H9 (cell line): Measurements from ENCODE around the gene PRKAR1A. TPM values are rescaled to one million over a fixed set of nuclear protein-coding genes. Genes with fewer than 3 reads are reported as not detected.

ENCODE experiments used
- DNase-seq: peaks from one replicate; pipeline ENCODE4 v3.0.0-alpha.2; 2017
- H2AFZ ChIP-seq: one replicate; pipeline ENCODE4 v1.6.1; 2013; ENCODE audit warnings: mild to moderate bottlenecking, low read length, control low read depth, moderate library complexity
- H2AK5ac ChIP-seq: 2 replicates; pipeline ENCODE4 v1.6.1; 2013; ENCODE audit warnings: low read length, control low read depth, mixed read lengths; ENCODE audit not compliant: insufficient read length
- H2BK120ac ChIP-seq: one replicate; pipeline ENCODE4 v1.6.1; 2013; ENCODE audit warnings: low read depth, mild to moderate bottlenecking, low read length, control low read depth, inconsistent platforms; ENCODE audit not compliant: poor library complexity, severe bottlenecking
- H2BK12ac ChIP-seq: 2 replicates; pipeline ENCODE4 v1.6.1; 2013; ENCODE audit warnings: low read length, control low read depth, mixed read lengths, low read depth; ENCODE audit not compliant: insufficient read length
- H2BK15ac ChIP-seq: 2 replicates; pipeline ENCODE4 v1.6.1; 2013; ENCODE audit warnings: low read depth, low read length, control low read depth
- H2BK20ac ChIP-seq: one replicate; pipeline ENCODE4 v1.6.1; 2013; ENCODE audit warnings: low read depth, mild to moderate bottlenecking, low read length, control low read depth, inconsistent platforms; ENCODE audit not compliant: poor library complexity, severe bottlenecking
- H2BK5ac ChIP-seq: 2 replicates; pipeline ENCODE4 v1.6.1; 2013; ENCODE audit warnings: low read length, control low read depth, mixed read lengths; ENCODE audit not compliant: insufficient read length
- H3K14ac ChIP-seq: 2 replicates; pipeline ENCODE4 v1.6.1; 2013; ENCODE audit warnings: low read length, control low read depth; ENCODE audit not compliant: insufficient read depth
- H3K18ac ChIP-seq: 2 replicates; pipeline ENCODE4 v1.6.1; 2013; ENCODE audit warnings: low read depth, mild to moderate bottlenecking, mixed read lengths, low read length, control low read depth; ENCODE audit not compliant: insufficient read length
- H3K23ac ChIP-seq: 2 replicates; pipeline ENCODE4 v1.6.1; 2013; ENCODE audit warnings: low read length, control low read depth, mixed read lengths, low read depth; ENCODE audit not compliant: insufficient read length
- H3K23me2 ChIP-seq: 2 replicates; pipeline ENCODE4 v1.6.1; 2013; ENCODE audit warnings: low read depth, mild to moderate bottlenecking, mixed read lengths, low read length, control low read depth; ENCODE audit not compliant: insufficient read length, poor library complexity, severe bottlenecking
- H3K27ac ChIP-seq: 2 replicates; pipeline ENCODE4 v1.5.1; 2013; ENCODE audit warnings: low read length, control low read depth, mixed read lengths, low read depth; ENCODE audit not compliant: insufficient read length
- H3K27me3 ChIP-seq: 2 replicates; pipeline ENCODE4 v1.6.1; 2013; ENCODE audit warnings: low read length, control low read depth, inconsistent platforms; ENCODE audit not compliant: insufficient read depth
- H3K4ac ChIP-seq: 2 replicates; pipeline ENCODE4 v1.6.1; 2013; ENCODE audit warnings: low read depth, mild to moderate bottlenecking, control low read depth, inconsistent platforms, low read length, moderate library complexity
- H3K4me1 ChIP-seq: 2 replicates; pipeline ENCODE4 v1.6.1; 2013; ENCODE audit warnings: low read length, control low read depth, inconsistent platforms; ENCODE audit not compliant: insufficient read depth
- H3K4me2 ChIP-seq: 2 replicates; pipeline ENCODE4 v1.6.1; 2013; ENCODE audit warnings: low read length, control low read depth, mixed read lengths; ENCODE audit not compliant: insufficient read length, insufficient read depth
- H3K56ac ChIP-seq: 2 replicates; pipeline ENCODE4 v1.6.1; 2013; ENCODE audit warnings: low read depth, mild to moderate bottlenecking, mixed read lengths, low read length, control low read depth; ENCODE audit not compliant: insufficient read length
- H3K79me1 ChIP-seq: 2 replicates; pipeline ENCODE4 v1.6.1; 2013; ENCODE audit warnings: low read depth, mild to moderate bottlenecking, moderate library complexity, low read length, control low read depth, inconsistent platforms; ENCODE audit not compliant: insufficient read depth, poor library complexity, severe bottlenecking
- H3K79me2 ChIP-seq: 2 replicates; pipeline ENCODE4 v1.6.1; 2013; ENCODE audit warnings: low read length, control low read depth, inconsistent platforms; ENCODE audit not compliant: insufficient read depth
- H3K9ac ChIP-seq: 2 replicates; pipeline ENCODE4 v1.6.1; 2013; ENCODE audit warnings: low read length, control low read depth, mixed read lengths; ENCODE audit not compliant: insufficient read length; ENCODE audit errors: extremely low read depth
- H3K9me3 ChIP-seq: one replicate; pipeline ENCODE4 v1.6.1; 2013; ENCODE audit warnings: low read depth, low read length, inconsistent platforms; ENCODE audit not compliant: control insufficient read depth
- H3T11ph ChIP-seq: one replicate; pipeline ENCODE4 v1.6.1; 2013; ENCODE audit warnings: mild to moderate bottlenecking, low read length, control low read depth, inconsistent platforms
- H4K20me1 ChIP-seq: one replicate; pipeline ENCODE4 v1.6.1; 2013; ENCODE audit not compliant: control insufficient read depth, insufficient read length, insufficient read depth
- H4K5ac ChIP-seq: 2 replicates; pipeline ENCODE4 v1.6.1; 2013; ENCODE audit warnings: low read depth, mild to moderate bottlenecking, mixed read lengths, low read length, control low read depth; ENCODE audit not compliant: insufficient read length
- H4K8ac ChIP-seq: replicated peaks from 2 replicates; pipeline ENCODE4 v1.6.1; 2013; ENCODE audit warnings: low read length, control low read depth, mixed read lengths, low read depth; ENCODE audit not compliant: insufficient read length
- H4K91ac ChIP-seq: 2 replicates; pipeline ENCODE4 v1.6.1; 2013; ENCODE audit warnings: low read depth, mild to moderate bottlenecking, moderate library complexity, mixed read lengths, low read length, control low read depth; ENCODE audit not compliant: insufficient read length
- H3K27ac Mint-ChIP-seq, 3 experiments: 2 replicates in 2 of 3; 3 replicates in 1 of 3; pipeline ENCODE4 v1.8.0; 2020 to 2021; ENCODE audit warnings: mixed read lengths in 3 of 3, mild to moderate bottlenecking in 1 of 3, moderate library complexity in 1 of 3
- H3K27me3 Mint-ChIP-seq: 2 replicates; pipeline ENCODE4 v1.8.0; 2021; ENCODE audit warnings: low read depth, mild to moderate bottlenecking, moderate library complexity, mixed read lengths
- H3K36me3 Mint-ChIP-seq, 3 experiments: 2 replicates in 2 of 3; 3 replicates in 1 of 3; pipeline ENCODE4 v1.8.0; 2020 to 2021; ENCODE audit warnings: low read depth in 3 of 3, mixed read lengths in 3 of 3; ENCODE audit not compliant: insufficient read depth in 1 of 3
- H3K4me1 Mint-ChIP-seq, 2 experiments: 2 replicates each; pipeline ENCODE4 v1.8.0; 2020; ENCODE audit warnings: mixed read lengths in 2 of 2
- H3K4me3 Mint-ChIP-seq, 2 experiments: 2 replicates in 1 of 2; 3 replicates in 1 of 2; pipeline ENCODE4 v1.8.0; 2020 to 2021; ENCODE audit warnings: mild to moderate bottlenecking in 2 of 2, mixed read lengths in 2 of 2, moderate library complexity in 1 of 2
- H3K9me3 Mint-ChIP-seq, 2 experiments: 2 replicates in 1 of 2; 3 replicates in 1 of 2; pipeline ENCODE4 v1.8.0; 2020; ENCODE audit warnings: mild to moderate bottlenecking in 2 of 2, mixed read lengths in 2 of 2, moderate library complexity in 1 of 2
- WGBS: extraction: QIAGEN DNeasy Blood & Tissue Kit; methylation state at CpG from one replicate; pipeline ENCODE4 v1.1.7; 2013; ENCODE audit warnings: missing lambda C conversion rate, low lambda C conversion rate, mixed read lengths; ENCODE audit not compliant: insufficient read length; ENCODE audit errors: extremely low coverage; 5-methylcytosine and 5-hydroxymethylcytosine counted together
- total RNA-seq: library from RNA; stranded (reverse); gene quantifications from 2 replicates; pipeline ENCODE4 v1.2.1, GENCODE V29; 2021
- TF ChIP-seq, protein P1 (sequence below): fragments of 200-600 bp; sonication (generic); conservative IDR thresholded peaks from 3 replicates; pipeline ENCODE4 v1.8.0; 2021; ENCODE audit warnings: antibody characterized with exemption, mild to moderate bottlenecking

The PRKAR1A gene
- total RNA-seq, 1 experiment from 2014 or later, result 171 TPM

GRCh38 chr17:68567035-68567434 is 54.8 kb downstream of the PRKAR1A start:
- Histone ChIP-seq H2BK20ac (no peak overlapping the region), H3K79me1 (no peaks in the 10 kb centered on the region), H3K18ac (no peak overlapping the region), H2BK15ac (no peak overlapping the region), H3K14ac (no peak overlapping the region), H3K56ac (no peak overlapping the region), H2BK12ac (no peak overlapping the region), H3K23ac (no peak overlapping the region), H2AK5ac (no peak overlapping the region), H4K8ac (no peak overlapping the region), H3K23me2 (no peaks in the 10 kb centered on the region), H4K20me1 (no peaks in the 10 kb centered on the region), H2BK5ac (no peak overlapping the region), H3K79me2 (no peaks in the 10 kb centered on the region), H2BK120ac (no peak overlapping the region), H3K4me2 (no peak overlapping the region), H3K4me1 (no peaks in the 10 kb centered on the region), H2AFZ (no peak overlapping the region), H3K27me3 (no peaks in the 10 kb centered on the region), H4K5ac (no peak overlapping the region), H3K4ac (no peak overlapping the region), H3T11ph (no peak overlapping the region), H3K9me3 (no peaks in the 10 kb centered on the region), H4K91ac (no peak overlapping the region), H3K27ac (no peak overlapping the region), H3K9ac (no peak overlapping the region)
- TF ChIP-seq, protein P1, sequence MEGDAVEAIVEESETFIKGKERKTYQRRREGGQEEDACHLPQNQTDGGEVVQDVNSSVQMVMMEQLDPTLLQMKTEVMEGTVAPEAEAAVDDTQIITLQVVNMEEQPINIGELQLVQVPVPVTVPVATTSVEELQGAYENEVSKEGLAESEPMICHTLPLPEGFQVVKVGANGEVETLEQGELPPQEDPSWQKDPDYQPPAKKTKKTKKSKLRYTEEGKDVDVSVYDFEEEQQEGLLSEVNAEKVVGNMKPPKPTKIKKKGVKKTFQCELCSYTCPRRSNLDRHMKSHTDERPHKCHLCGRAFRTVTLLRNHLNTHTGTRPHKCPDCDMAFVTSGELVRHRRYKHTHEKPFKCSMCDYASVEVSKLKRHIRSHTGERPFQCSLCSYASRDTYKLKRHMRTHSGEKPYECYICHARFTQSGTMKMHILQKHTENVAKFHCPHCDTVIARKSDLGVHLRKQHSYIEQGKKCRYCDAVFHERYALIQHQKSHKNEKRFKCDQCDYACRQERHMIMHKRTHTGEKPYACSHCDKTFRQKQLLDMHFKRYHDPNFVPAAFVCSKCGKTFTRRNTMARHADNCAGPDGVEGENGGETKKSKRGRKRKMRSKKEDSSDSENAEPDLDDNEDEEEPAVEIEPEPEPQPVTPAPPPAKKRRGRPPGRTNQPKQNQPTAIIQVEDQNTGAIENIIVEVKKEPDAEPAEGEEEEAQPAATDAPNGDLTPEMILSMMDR, result no peak
- no peaks in the 10 kb centered on the region for H3K4me1 Mint-ChIP-seq
- no CpG with 5 or more reads among the region's 3 CpGs for WGBS
- no peak for DNase-seq
- no peaks in the 10 kb centered on the region for H3K9me3 Mint-ChIP-seq
- peaks cover 2% of the 10 kb centered on the region; the same call in 1 of the 2 replicates for H3K27me3 Mint-ChIP-seq
- no peak overlapping the region for H3K27ac Mint-ChIP-seq
- H3K36me3 Mint-ChIP-seq, result peaks cover 0 to 4% (median 0%) of the 10 kb centered on the region in 3 experiments; a peak in 2 of 7 replicates
- no peak overlapping the region for H3K4me3 Mint-ChIP-seq
